ENCODE data around the gene SCARB2.
"Not testable (repeated sequence)": the region's sequence is repeated elsewhere in the genome, so short reads cannot be mapped to it uniquely, and the experiment has no call there.

SCARB2 gene

DNA sequence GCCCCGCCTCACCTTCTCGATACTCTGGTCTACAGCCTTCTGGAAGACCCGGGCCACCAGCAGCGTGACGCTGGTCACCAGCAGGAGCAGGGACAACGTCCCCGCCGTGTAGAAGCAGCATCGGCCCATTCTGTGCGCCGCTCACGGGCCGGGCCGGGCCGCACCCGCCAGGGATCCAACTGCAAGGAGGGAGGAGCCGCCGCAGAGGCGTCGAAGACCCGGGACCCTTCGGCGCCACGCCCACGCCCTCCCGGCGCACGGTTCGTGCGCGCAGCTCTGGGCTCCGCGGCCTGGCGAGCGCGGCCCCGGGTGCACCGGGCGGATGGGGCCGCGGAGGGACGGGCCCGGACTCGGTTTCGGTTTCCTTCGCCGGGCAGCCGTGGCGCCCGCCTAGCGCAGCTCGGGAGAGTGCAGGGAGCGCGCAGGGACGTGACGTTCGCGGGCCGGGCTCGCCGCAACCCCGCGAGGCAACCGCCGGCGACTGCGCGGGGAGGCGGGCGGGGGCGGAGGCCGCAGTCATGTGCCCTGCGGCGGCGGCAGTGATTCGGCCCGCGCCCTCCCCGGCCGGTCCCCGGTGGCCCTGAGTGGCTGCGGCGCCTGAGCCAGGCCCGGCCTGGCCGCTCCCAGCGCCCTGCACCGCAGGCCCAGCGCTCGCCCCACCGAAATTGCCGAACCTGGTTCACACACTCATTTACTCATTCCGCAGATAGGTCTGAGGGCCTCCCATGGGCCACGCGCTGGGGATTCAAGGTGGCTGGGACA, at the start of gene SCARB2:
SCARB2 (minus strand) TSS at position 410 of the 762 bp plus-strand sequence; CDS start at position 129, 281 bp downstream.
- DNase-seq, result peak; percentile 47 to 75

GRCh38 chr4:76260571-76260970, 46.9 kb upstream of the SCARB2 start:
- DNase-seq, result no peak

GRCh38 chr4:76257824-76258223, 44.2 kb upstream of the SCARB2 start:
- DNase-seq, result no peak

GRCh38 chr4:76256968-76257367, 43.3 kb upstream of the SCARB2 start:
- no peak for DNase-seq

DNA sequence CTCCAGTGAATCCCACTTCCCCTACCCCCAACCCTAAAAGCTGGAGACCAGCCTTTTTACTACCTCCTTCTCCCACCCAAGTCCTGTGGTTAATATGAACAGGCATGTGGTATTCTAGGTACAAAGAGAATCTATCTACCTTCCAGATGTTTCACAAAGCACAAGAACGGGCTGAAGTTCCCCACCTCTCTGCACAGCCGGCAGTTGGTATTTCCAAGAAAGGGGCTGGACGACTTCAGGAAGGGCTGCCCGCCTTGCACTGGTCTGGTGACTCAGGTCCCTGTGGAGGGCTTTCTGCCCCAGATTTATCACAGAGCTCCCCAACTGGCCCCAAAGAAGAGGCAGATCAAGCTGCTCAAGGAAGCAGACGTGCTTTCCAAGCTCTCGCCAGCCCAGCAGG, 42.4 kb upstream of the SCARB2 start:
- no peak for DNase-seq

DNA sequence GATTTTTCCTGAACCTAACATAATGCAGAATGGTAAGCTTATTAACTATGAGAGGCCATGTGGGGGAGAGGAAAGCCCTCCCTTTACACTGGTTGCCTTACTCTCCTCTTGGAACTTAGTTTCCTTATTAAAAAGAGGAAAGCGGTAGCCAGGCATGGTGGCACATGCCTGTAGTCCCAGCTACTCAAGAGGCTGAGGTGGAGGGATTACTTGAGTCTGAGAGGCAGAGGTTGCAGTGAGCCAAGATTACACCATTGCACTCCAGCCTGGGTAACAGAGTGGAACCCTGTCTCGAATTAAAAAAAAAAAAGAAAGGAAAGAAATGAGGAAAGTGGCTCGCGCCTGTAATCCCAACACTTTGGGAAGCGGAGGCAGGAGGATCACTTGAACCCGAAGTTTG, 39.9 kb upstream of the SCARB2 start:
- DNase-seq, result no peak

GRCh38 chr4:76252271-76252653, 38.6 kb upstream of the SCARB2 start:
- DNase-seq, result no peak

GRCh38 chr4:76251441-76252270, 38.0 kb upstream of the SCARB2 start, which contains the start of gene FAM47E:
TSS of gene FAM47E (plus strand) at chr4:76251721. CDS start at chr4:76251747, 26 bp downstream.
- DNase-seq, result peak; percentile 29 to 47

DNA sequence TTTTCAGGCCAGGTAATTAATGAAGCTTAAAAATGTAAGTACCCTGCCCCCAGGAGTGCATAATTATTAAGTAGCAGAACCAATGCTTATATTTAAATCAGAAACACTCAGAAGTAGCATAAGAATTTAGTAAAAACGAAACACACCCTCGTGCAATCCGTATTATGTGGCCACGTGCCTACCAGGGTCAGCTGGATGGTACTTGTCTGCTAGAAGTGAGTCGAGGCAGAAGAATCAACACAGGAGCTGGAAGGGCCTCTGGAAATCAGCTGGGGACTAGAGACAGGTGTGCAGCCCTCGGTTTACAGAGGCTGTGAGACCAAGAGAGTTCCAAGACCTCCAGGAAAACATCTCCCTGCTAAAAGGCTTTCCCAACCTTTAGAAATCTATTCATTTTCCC, 37.3 kb upstream of the SCARB2 start:
- no peak for DNase-seq

DNA sequence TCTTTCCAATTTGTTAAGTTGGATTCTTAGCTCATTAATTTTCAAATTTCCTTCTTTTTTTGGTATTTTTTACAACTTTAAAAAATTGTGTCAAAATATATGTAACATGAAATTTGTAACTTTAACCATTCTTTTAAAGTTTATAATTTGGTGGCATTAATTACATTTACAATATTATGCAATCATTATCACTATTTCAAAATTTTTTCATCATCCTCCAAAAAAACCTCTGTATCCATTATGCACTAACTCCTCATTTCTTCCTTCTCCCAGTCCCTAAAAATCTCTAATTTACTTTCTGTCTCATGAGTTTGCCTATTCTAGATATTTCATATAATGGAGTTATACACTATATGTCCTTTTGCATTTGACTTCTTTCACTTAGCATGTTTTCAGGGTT, 33.2 kb upstream of the SCARB2 start:
- DNase-seq, result no peak

DNA sequence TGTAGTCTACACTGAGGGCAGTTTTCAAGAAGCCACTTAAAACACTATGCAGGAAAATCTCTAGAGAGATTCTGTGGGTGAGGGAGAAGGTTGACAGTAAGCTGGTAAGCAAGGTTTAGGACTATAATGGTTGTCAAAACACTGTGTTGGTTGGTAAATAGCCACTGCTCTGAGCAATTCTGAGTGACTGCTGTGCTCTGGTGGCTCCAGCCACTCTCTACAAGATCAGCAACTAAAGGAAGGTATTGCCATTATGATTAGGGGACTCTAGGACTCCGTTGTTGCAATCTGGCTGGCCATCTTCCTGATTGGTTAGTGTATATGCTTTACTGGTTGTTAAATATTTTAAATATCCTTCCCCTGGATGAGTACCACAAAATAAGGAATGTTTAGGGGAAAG, 32.4 kb upstream of the SCARB2 start:
- DNase-seq, result no peak

GRCh38 chr4:76243877-76244276, 30.3 kb upstream of the SCARB2 start:
- not testable (repeated sequence) for DNase-seq

- no peak for DNase-seq
Measured at GRCh38 chr4:76240236-76240635, 26.6 kb upstream of the SCARB2 start.

DNA sequence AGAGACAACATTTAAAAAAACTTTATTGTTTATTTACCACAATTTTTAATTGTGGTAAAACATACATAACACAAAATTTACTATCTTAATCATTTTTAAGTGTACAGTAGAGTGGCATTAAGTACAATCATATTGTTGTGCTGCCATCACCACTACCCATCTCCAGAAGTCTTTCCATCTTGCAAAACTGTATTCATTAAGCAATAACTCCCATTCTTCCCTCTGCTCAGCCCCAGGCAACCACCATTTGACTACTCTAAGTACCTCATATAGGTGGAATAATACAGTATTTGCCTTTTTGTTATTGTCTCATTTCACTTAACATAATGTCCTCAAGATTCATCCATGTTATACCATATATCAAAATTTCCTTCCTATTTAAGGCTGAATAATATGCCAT, 25.1 kb upstream of the SCARB2 start:
- no peak for DNase-seq

GRCh38 chr4:76238236-76238635, 24.6 kb upstream of the SCARB2 start:
- DNase-seq, result no peak

DNA sequence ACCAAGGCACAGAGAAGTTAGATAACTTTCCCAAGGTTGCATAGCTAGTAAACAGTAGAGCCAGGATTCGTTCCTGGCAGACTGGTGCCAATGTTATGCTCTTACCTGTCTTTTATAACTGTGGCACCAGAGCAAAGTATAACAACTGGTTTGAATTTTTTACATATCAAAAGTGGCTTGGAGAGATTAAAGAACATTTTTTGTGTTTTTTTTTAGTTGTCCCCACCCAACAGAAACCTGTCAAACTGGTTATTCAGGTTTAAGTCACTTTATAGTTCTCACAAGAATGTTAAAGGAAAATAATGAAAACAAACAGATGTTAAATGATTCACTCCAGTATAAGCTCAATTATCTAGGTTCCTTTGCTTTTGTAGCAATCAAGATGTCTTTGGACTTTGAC, 22.3 kb upstream of the SCARB2 start:
- no peak for DNase-seq

- DNase-seq, result no peak
Measured at GRCh38 chr4:76235407-76235806, 21.8 kb upstream of the SCARB2 start.

DNA sequence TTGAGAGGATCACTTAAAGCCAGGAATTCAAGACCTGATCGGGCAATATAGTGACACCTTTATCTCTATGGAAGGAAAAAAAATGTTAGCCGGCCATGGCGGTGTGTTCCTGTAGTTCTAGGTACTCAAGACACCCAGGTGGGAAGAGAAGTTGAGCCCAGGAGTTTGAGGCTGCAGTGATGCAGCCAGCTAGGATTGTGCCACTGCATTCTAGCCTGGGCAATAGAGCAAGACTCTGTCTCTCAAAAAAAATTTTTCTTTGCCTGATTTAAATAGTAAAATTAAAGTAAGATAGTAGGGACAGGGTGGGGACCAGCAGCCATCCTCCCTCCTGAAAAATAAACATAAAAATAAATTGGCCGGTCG, 21.0 kb upstream of the SCARB2 start:
- no peak for DNase-seq

GRCh38 chr4:76233967-76234678, 20.5 kb upstream of the SCARB2 start:
- DNase-seq, result no peak

DNA sequence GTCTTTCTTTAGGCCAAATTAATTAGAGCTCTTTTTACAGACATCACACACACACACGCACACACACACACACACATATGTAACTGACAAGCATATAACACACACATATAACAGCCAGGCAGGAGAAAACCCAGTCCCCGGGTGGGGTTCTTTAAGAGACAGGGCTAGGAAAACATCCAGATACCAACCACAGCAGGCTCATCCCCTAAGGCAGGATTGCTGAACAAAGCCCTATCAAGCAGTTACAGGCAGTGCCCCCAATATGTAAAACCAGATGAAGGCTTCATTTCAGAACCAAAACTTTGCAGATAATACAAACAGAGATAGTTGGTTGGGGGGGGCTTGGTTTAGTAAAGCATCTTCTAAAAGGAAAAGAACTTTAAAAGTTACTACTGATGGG, 19.9 kb upstream of the SCARB2 start:
- DNase-seq, result no peak

DNA sequence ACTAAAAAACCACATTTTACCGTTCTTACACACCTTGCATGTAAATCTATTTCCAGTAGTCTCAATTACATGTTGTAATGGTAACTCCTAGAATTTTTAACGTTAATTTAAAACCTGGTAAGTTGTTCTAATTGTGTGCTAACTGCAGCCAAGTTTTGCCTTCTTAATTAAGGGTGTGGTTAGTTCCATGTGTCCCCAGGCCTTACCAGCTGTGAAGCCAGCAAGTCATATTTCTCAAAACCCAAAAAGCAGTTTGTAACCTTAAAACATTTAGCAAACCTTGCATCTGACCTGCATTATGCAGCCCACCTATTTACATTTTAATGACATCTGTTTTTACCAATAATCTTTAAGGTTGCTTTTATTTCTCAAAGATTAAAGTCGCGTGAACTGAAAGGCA, 19.5 kb upstream of the SCARB2 start:
- DNase-seq, result no peak

DNA sequence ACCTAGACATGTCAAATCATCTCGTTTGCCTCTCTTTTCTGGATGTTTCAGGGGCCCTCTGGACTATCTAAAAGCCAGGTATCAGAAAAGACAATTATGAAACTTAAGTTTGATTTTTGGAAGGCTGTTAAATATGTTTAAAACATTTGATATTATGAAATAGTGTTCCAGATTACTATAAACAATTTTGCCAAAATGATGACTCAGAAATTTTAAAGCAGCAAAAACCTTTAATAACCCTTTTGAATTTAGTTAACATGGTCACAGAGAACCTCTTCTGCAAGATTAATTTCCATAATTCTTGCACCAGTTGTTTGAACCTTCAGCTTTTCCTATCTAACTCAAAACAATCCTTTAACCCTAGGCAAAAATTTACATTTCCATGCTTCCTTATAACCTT, 19.1 kb upstream of the SCARB2 start:
- DNase-seq, result no peak

- DNase-seq, result no peak
Measured at GRCh38 chr4:76226418-76226817, 12.8 kb upstream of the SCARB2 start.

GRCh38 chr4:76224171-76224570, 10.5 kb upstream of the SCARB2 start:
- DNase-seq, result no peak

All from NCI-H446 (cell line).